Right lobe of liver (tissue), 4 donors: Measurements from ENCODE around the gene FAM174B.

Source experiments
- POLR2A ChIP-seq: fragments of 450-650 bp; IDR thresholded peaks from one replicate; pipeline ENCODE4 v1.6.1; 2017; ENCODE audit warnings: antibody characterized with exemption, mild to moderate bottlenecking
- TF ChIP-seq, protein P1 (sequence below), 4 donors: fragments of 200-600 bp in 3 of 4; fragments of 450-650 bp in 1 of 4; IDR thresholded peaks; one replicate each; pipeline versions ENCODE4 v1.5.1 to v1.8.0; 2016 to 2022; ENCODE audit warnings: antibody characterized with exemption in 4 of 4, mild to moderate bottlenecking in 2 of 4
- donor health status: DM: no; HTN: no; CAD: no.
- donor health status: DM: no; HTN: no; CAD: no.
- donor health status: DM: no; HTN: yes; CAD: no.

GRCh38 chr15:92645051-92645631 lies 10.4 kb downstream of the FAM174B start:
- TF ChIP-seq, protein P1, sequence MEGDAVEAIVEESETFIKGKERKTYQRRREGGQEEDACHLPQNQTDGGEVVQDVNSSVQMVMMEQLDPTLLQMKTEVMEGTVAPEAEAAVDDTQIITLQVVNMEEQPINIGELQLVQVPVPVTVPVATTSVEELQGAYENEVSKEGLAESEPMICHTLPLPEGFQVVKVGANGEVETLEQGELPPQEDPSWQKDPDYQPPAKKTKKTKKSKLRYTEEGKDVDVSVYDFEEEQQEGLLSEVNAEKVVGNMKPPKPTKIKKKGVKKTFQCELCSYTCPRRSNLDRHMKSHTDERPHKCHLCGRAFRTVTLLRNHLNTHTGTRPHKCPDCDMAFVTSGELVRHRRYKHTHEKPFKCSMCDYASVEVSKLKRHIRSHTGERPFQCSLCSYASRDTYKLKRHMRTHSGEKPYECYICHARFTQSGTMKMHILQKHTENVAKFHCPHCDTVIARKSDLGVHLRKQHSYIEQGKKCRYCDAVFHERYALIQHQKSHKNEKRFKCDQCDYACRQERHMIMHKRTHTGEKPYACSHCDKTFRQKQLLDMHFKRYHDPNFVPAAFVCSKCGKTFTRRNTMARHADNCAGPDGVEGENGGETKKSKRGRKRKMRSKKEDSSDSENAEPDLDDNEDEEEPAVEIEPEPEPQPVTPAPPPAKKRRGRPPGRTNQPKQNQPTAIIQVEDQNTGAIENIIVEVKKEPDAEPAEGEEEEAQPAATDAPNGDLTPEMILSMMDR (IDR thresholded peaks at IDR 0.05): no peak
- TF ChIP-seq POLR2A: no peak
